SK-MEL-5 (cell line): ENCODE data around the gene CRADD. TPM values are rescaled to one million over a fixed set of nuclear protein-coding genes. Genes with fewer than 3 reads are reported as not detected.
"Not testable (repeated sequence)": the region's sequence is repeated elsewhere in the genome, so short reads cannot be mapped to it uniquely, and the experiment has no call there.

Experiments used
- DNase-seq: peaks from one replicate; pipeline ENCODE4 v3.0.0-alpha.2; 2016; ENCODE audit warnings: low read depth, low spot score
- in situ Hi-C: cut with HindIII; loops from 2 replicates; pipeline ENCODE4 v1.10.0; 2016; ENCODE audit warnings: low sequenced_read_pairs, high pct_unique_total_duplicates, low pct_unique_long_range_greater_than_20kb
- total RNA-seq: library from RNA; depleted of rRNA; stranded (reverse); fragments of >200 nt; shearing (Covaris generic); gene quantifications from 2 replicates; pipeline ENCODE4 v1.2.3, GENCODE V29; 2014

CRADD gene
- total RNA-seq, 1 experiment from 2014 or later: 24.4 TPM

DNA sequence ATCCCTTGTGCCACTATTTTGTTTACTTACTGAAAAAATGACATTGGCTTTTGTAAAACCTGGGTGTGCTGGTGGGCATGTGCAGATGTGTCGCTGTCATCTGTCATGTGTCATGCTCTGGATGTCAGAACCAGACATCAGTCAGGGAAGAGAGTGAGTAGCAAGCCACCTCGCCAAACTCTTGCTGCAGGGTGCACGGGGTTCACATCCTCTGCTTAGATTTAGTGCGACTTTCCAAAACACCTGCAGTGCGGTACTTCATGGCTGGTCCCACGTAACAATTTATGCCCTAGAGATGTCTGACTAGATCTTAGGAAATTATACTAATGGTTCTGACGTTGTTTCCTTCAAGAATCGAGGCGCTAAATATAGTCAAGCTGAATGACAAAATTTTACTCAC, 106.7 kb downstream of the CRADD start:
- no peak for DNase-seq
- in situ Hi-C loops: no loop called here

GRCh38 chr12:93784339-93785086, 107.3 kb downstream of the CRADD start:
- in situ Hi-C loops: no loop called here
- DNase-seq: peak; percentile 77

- in situ Hi-C loops: no loop called here
Observed at GRCh38 chr12:93785249-93786010, 108.3 kb downstream of the CRADD start.

DNA sequence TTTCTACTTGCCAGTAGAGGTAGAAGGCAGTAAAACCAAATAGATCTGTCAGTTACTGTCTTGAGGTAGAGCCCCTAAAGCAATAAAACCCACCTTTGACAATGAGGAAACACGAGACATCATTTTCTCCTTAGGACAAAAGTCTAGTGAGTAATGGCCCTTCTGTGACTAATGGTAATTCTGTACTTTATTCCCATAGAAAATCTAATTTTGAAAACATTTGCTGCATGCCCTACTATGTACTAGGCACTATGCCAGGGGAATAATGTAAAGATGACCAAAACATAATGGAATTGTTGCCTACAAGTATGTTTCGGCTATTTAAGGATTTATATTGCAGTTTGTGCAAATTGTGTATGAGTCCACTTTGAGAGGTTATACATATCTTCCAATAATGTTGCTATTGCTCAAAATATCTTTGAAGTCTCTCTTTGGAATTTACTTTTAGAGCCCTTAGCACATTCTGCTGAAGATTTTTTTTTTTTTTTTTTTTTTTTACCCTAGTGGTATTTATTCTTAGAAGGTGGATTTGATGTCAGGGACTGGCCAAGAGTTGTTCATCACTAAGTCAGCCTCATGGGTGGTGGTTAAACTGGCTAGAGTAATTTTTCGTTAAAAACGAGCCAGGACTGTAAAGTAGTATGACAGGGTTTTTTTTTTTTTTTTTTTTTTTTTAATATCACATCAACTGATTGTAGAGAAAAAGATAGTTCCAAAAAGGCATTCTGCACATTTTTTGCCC, 109.7 kb downstream of the CRADD start:
- DNase-seq: no peak
- in situ Hi-C loops: no loop called here

More at GRCh38 chr12:93785249-93786010, 108.3 kb downstream of the CRADD start:
- DNase-seq: peak; percentile 96

DNA sequence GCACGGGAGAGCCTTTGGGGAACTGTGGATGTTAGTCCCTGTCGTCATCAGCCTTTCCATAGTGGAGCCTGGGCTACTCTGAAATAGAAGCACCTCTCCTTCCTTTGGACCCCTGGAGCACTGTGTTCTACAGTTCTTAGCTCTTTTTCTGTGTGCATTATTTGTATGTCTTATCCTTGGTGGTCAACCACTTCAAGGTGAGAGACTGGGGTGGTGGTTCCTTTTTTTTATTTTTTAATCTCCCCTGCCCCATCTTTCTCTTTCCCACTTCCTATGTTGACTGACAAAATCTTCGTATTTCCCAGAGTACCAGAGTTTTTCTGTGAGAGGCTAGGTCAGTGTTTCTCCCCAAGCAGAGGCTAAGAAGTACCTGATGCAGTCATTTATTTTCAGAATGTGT, 111.7 kb downstream of the CRADD start:
- in situ Hi-C loops: no loop called here

GRCh38 chr12:93789767-93790166, 112.6 kb downstream of the CRADD start:
- DNase-seq: no peak
- in situ Hi-C loops: no loop called here

More for the DNA sequence above, 111.7 kb downstream of the CRADD start:
- DNase-seq: no peak

DNA sequence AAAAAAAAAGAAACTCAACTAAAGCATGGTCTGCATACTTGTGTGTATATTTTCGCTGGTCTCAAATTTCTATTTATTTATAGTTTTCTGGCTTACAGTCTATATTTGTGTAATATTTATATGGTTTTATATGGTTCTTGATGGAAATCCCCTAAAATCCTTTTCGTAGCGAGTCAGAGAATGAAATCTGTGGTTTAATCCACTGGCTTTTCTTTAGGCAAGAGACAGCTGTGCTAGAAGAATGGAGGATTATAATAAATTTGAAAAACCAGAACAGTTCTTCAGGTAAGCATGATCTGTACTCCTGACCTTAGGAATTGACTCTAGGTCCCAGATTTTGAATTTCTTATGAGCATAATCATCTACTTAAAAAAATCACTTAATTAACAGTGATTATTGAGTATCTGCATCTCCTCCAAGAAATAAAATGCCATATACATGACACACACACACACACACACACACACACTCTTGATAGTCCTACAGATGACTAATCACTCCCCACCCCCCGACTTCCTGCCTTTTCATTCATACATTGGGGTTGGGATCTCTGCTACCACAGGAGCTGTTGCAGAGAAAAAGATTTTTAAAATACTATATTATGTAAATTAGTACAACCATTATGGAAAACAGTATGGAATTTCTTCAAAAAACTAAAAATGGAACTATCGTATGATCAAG, 113.4 kb downstream of the CRADD start:
- in situ Hi-C loops: no loop called here
- no peak for DNase-seq

DNA sequence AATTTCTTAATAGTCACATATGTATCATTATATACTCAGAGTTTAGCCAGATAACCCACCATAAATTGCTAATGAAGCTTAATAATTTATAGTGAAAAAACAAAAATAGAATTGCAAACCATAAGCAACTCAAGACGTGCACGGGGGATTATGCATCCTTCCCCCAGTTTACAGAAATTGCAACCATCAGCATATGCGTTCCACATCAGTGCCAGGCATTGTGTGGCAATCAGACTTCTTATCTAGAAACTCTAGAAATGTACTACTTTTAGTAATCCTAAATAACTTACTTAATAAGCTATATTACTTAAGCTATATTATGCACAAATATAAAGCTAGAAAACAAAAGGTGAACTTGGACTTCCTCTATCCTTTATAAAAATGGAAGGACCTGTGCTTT, 115.8 kb downstream of the CRADD start:
- in situ Hi-C loops: no loop called here
- no peak for DNase-seq

DNA sequence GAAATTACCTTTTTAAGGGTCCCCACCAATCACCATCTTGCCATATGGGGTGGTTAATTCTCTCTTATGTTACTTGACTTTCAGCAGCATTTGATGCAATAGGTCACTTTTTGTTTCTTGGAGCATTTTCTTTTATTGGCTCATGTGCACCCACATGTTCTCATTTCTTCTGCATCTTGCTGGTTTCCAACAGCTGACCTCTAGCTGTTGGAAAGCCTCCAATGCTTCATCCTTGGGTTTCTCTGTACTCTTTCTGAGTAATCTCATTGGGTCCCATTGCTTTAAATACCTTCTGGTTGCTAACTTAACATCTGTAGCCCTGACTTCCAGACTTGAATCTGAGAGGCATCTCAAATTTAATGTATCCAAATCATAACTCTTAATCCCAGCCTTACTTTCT, 116.8 kb downstream of the CRADD start:
- in situ Hi-C loops: no loop called here
- DNase-seq: peak; percentile 37

DNA sequence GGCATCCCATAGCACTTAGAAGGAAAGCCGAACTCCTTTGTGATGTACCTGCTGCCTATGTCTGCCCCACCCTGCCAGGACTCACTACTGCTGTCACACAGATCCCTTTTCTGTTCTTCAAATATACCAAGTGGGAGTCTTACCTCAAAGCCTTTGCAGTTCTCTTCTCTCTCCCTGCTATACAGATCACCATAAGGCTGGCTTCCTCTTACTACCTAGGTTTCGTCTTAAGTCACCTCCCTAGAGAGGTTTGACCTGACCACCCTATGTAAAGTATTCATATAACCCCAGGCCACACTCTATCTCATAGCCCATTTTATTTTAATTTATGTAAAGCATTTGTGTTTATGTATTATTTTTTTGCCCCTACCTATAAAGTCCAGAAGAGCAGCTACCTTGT, 117.6 kb downstream of the CRADD start:
- DNase-seq: no peak
- in situ Hi-C loops: no loop called here

GRCh38 chr12:93795352-93795751, 118.2 kb downstream of the CRADD start:
- no peak for DNase-seq
- in situ Hi-C loops: no loop called here

GRCh38 chr12:93796729-93797128, 119.6 kb downstream of the CRADD start:
- DNase-seq: no peak
- in situ Hi-C loops: no loop called here

DNA sequence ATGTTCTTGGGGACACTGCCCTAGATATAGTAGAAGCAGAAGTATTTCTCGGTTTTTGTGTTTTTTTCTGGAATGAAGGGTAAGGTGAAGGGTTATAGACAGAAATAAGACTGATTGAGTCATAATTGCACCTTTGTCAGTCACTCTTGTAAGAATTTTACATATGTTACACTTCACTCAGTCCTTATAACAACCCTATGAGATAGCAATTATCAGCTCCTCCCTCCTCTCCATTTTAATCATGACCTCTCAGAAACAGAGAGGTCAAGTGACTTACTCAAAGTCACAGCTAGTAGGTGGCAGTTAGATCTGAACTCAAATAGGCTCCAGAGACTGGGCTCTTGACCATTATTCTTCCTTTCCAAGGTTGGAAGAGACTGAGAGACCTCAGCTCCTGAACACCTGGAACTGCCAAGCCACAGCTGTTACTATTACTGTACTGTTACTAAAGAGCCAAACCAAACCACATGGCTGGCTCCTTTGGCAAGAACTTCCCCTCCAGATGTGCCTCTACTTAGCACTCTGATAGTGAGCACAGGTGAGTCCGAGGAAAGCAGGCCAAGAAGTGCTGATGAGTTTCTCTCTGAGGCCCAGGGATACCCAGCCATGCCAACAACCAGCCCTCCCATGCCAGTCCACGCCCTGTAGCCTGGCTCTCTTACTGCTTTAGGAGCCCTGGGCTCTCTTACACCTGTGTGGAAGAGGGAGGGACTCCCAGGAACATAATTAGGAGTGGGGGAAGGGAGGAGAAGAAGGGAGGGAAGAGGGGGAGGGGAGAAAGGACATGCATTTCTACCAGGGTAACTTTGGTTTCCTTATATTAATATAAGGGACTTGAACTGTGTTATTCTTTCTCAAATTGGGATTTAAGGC, 121.3 kb downstream of the CRADD start:
- no peak for DNase-seq
- in situ Hi-C loops: no loop called here

DNA sequence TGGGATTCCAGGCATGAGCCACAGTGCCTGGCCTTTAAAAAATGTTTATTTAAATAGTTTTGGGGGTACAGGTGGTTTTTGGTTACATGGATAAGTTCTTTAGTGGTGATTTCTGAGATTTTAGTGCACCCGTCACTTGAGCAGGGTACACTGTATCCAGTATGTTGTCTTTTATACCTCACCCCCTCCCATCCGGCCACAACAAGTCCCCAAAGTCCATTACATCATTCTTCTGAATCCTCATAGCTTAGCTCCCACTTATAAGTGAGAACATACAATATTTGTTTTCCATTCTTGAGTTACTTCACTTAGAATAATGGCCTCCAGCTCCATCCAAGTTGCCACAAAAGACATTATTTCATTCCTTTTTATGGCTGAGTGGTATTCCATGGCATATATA, 124.5 kb downstream of the CRADD start:
- in situ Hi-C loops, DNase-seq: not testable (repeated sequence)

DNA sequence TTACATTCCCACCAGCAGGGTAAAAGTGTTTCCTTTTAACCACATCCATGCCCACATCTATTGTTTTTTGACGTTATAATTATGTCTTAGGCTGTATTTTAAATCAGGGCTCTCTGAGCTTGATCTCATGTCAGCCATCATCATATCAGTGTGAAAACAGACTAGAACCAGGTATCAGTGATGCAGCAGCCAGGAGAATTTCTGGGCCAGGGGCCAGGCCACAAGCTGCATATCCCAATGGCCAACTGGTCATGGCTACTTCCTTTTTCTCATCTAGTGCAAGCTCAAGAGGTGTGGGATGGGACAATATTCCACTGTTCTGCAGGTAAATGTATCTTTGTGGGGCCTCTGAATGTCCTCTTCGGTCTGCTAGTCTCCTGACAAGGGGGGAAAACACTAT, 125.1 kb downstream of the CRADD start:
- no peak for DNase-seq
- in situ Hi-C loops: no loop called here

DNA sequence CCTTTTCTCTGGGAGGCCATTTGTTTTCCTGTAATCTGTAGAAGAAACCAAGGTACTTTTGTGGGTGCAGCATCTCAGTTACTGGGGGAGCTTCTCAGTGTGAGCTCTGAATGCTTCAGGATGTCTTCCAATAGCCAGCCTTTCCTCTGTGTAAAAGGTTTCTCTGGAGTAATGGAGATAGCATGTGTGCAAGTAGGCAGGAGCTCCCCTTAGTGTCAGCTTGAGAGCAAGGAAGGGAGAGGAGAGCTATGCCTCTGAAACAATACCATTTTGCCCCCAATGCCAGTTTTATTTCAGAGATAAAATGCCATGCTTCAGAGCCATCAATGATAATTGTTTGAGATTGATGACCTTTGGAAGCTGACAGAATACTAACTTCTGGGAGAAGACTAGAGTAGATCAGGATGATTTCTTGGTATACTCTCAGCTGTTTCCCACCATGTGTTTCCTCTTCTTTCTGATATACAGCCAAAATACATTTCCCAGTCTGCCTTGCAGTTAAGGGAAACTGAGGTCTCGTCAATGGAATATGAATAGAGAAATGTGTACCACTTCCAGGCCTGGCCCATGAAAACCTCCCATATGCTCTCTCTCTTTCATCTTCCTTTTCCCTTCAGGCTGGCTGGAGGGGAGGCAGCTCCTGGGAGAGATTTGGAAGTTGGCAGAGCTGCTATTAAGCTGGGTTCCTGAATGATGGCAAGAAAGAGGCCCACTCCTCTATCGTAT, 125.7 kb downstream of the CRADD start:
- in situ Hi-C loops: no loop called here
- DNase-seq: peak; percentile 70
